SHP77 treated with DMSO at 0.1 percent for 48 hours (cell line): ENCODE data around the gene C14orf119.

Experiments used
- DNase-seq: peaks from one replicate; lab custom pipeline; 2025; lab: John Stamatoyannopoulos, UW

Gene C14orf119

DNA sequence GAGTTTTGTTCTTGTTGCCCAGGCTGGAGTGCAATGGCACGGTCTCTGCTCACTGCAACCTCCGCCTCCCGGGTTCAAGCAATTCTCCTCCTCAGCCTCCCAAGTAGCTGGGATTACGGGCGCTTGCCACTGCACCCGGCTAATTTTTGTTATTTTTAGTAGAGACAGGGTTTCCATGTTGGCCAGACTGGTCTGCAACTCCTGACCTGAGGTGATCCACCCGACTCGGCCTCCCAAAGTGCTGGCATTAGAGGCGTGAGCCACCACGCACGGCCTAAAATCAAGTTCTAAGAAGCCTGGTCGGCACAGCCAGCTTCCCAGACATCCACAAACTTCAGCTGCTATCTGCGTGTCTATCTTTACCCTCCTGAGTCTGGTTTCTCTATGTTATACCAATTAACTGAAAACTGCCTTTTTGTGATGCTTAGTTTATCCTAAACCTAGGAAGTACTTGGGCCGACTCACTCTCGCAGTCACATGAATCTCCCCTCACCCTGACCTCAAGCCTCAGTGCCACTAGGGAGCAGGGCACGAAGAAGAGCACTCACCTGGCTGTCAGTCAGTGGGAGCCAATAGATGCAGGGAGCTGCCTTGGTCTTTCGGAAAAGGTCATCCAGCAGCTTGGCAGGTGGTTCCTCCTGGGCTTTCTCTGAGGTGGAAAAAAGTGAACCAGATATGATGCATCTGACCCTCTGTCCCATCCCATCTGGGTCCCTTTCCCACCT lies 34.6 kb upstream of the C14orf119 start:
- no peak for DNase-seq

DNA sequence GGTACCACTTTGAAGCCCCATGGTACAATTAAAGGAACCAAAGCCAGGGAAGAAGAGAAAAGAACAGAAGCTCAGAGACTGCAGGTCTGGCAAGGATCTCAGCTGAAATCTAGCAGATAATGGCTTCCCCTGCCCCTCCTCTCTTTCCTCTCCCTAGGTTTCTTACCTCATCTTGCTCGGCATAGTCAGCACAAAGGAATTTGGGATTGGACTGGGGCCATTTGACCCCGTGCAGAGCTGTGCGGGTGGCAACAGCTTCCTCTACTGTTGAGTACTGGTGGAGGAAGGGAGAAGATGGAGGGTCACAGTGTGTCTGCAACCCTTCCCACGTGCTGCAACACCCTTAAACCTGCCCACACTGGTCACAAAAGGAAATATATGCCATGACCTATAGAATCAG lies 33.3 kb upstream of the C14orf119 start:
- DNase-seq: no peak

DNA sequence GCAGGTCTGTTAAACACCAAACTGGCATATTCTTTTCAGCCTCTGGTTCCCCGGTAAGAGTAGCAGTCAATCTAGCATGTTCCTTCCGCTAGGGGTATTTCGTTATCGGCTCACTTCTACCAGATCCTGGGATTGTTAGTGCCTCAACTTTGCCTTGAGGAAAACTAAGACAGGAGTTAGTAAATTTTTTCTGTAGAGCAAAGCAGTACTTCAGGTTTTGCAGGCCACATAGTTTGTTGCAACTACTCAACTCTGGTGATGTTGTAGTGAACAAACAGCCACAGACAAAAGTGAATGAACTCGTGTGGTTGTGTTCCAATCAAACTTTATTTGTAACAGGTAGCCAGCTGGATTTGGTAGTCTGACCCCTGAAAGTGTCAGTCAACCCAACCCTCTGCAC lies 31.7 kb upstream of the C14orf119 start:
- no peak for DNase-seq

DNA sequence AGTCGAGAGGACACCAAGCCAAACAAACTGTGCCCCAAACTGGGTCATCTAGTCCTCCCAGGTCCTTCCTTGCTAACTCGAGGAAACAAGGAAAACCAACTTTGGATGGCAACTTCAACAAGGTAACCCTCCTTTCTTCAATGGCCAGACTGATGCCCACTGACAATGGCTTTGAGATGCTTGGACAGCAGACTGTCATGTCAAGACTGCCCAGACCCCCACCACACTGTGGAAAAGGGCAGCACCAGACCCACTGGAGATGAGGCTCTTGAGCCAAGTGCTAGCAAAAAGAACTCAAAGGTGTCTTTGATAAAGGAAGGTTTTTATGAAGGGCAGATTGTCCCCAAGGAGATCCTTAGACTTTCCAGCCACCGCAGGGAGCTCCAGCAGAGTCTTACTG lies 28.9 kb upstream of the C14orf119 start:
- DNase-seq: no peak

DNA sequence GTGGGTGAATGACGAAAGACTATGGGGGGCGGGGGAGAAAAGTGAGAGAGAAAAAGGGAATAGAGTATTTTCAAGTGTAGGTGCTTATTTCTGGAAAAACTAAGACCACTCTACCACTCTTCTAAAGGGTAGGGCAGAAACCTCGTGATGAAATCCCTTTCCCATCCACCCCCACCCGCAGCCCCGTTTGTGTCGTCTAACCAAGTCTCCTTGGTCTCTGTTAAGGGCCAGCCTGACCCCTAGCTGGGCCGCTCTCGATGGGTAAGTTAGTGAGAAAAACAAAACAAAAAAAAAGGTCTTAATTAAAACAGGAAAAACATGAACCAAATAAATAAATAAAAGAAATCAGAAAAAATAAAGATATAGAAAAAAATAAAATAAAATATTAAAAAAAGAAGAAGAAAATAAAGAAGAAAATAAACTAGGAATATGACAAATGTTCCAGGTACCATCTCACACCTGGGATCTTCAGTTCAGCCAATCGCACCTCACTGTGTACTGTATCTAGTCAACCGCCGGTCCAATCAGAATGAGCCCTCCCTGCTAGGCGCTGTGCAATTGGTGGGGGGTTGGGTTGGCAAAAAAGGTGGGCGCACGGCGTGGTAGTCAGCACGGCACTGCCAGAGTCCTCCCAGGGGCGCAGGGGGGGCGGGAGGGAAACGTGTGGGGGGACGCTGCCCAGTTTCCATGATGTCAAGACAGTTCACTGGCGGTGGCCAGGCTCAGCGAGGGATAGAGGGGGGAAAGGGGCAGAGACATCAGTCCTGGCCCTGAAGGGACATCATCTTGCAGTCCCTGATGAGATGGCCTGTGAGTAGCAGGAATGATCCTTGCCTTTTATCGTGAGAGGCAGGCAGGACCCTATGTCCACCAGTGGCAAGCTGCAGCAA lies 28.2 kb upstream of the C14orf119 start:
- DNase-seq: no peak

DNA sequence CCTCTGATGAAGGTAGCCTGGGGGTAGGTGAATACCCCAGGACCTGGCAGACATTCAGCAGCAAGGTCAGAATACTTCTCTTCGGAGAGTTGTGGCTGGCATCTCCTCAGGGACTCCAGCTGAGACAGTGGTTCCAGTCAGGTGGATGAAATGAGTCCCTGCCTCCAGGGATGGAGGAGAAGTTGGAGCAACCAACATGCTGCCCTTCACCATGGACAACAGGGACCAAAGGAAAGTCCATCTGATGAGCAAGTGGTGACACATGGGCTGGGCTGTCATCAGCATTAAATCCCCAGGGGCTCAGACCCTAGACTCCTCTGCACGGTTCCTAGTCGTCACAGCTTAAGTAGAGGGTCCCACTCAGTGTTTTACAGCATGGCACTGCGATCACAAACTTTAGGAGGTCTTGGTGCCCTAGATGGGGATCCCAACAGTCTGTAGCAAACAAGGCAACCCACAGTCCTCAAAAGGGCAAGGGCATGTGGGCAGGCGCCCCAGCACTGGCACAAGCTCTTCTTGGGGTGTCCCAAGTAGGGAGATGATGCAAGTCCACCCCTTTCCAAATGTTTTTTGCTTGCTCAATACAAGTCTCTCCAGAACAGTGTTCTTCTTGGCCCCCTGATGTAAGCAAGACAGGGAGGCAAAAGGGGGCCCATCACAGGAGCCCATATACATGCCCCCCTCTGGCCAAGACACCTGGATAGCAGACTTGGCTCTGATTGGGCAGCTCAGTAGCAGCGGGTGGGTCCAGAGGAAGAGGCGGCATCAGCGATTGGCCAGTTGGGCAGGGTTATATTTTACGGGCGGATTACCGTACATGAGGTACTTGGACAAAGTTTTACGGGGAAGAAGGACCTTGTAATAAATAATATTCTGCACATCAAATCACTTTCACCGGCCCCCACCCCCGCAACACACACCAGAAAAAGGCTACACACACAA lies 27.2 kb upstream of the C14orf119 start:
- no peak for DNase-seq

DNA sequence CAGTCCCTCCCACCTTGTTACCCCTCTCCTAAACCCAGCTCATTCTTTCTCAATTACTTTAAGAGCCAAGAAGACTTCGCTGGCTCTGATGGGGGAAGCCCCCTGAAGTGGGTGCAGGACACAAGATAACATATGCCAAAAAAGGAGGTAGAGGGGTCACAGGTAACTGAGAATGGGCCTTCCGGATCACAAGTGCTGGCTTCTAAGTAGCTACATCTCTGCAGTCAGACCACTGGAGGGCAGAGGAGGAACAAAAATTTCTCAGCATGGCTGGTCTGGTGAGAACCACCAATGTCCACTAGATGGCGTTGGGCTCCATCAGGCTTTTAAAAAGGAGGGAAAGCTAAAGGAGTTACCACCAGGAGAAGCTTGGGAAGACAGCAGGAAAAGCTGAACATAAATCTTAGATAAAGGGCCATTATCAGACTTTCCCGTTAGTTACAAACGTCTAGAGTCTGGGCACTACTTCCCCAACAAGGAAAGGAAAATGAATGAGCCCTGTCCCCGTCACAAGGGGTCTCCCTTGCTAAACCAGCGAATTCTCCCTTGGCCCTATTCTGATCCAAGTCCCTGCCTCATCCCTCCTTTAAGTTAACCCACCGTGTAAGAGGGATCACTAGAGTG lies 26.4 kb upstream of the C14orf119 start:
- DNase-seq: no peak

DNA sequence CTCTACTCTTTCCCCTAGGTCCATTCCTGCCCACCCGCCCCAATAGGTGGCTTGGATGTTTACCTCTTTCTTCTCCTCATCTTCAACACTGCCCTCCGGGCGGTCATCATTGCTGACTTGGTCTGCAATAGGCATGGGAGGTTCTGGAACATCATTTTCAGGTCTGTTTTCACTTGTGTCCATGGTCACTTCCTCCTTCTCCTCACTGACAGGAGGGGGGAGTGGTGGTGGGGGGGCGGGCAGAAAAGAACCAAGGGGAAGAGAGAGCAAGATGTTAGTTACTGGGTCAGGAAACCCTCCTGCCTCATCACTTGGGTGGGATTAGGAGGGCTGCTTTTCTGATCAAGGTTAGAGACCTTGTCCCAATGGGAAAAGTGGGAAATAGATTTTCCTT lies 25.9 kb upstream of the C14orf119 start:
- no peak for DNase-seq

DNA sequence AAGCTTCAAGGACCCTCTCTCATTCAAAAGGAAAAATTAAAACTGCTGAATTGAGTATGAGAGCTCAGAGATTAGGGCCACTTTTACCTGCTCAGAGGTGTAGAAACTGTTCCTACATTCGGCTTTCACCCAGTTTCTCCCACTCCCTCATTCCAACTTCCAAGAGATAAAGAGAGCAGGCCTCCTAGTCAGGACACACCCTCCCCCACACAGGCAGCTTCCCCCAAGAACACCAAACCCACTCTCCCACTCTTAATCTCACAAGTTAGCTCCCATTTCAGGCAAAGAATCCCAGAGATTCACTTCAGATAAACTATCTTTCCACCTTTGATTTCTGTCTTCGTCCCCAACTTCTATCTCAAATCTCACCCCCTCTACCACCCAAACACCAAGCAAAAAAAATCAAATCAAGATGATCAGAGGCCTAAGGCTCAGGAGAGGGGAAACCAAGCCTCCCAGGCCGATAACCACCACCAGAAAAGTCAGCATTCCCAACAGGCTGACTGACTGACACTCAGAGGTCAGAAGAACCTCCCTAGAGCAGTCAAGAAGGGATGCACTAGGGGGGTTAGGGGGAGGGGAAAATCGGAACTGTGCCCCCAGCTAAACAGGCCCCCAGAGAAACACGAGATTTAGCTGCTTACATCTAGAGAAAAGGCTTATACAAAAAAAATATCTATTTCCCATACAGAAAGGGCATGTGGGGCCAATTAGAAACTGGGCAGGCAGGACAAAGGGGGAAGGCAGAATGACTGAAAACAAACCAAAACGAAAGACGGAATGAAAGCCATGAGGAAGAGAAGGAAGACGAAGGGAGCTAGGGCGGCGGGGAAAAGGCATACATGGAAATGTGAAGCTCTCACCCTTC lies 24.8 kb upstream of the C14orf119 start:
- DNase-seq: no peak

DNA sequence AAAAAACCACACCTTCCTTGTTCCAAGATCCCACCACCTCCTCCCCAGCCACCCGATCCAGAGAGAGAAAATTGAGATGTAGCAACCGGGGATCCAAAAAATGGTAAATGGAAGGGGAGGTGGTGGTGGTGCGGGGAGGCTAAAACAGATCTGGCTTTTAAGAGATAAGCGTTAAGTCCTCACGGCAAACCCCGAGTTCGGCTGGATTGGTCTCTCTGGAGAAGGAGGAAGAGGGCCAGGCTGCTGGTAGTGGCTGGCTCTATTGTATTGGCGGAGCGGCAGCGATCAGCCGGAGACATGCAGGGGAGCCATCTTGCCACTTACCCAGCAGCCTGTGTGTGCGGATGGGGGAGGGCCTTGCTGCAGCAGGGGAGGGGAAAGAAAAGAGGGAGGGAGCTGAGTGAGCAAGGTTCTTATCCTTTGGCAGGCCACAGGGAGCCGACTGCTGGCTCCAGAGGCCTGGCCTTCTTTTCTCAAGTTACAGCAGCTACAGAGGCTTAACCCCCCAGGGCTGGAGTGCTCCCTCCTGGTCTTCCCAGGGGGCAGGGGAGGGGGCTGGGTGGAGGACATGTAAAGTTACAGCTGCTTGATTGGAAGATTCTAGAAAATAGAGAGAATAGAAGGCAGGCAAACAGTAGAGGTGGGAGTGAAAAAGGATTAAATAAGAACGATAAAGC lies 23.9 kb upstream of the C14orf119 start:
- DNase-seq: no peak

DNA sequence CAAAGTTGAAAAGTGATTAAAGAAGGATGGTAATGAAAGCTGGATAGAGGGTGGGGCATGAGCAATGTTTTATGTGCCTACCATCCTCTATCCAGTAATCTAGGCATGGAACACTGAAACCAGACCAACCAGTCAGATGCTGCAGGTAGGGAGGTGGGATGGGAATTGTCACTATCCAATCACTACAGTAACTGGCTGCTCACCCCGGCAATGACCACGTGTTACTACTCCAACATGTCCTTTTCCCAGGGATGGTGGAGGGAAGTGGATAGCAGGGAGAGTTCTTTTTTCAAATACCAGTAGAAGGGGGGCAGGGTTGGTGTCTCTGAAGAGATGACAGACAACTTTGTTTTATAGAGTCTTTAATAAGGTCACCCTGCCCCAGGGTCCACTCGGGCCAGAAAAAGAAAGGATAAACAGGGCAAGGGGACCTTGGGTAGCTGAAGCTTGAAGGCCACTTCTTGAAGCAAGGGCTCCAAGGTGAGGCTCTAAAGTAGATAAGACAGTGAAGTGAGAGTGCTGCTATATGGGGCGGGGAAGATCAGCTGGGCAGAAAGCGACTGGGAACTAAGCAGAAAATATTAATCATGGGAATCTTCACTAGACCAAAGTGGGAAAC lies 23.3 kb upstream of the C14orf119 start:
- DNase-seq: no peak

DNA sequence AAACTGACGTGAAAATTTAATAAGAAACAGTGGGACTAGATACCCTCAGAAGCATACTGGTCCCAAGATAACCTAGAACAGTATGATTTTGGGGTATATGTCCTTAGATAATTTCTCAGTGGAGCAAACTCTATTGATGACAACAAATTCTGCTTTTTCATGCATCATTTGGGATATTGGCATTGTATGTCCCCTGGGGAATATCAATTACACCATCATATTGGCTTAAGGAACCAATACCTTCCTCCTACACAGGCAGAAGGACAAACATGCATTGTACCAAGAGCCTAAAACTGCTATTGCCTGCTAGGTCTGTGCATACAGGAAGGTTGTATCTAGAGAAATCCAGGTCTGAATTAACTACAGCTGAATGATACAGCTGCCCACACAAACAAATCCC lies 20.4 kb upstream of the C14orf119 start:
- DNase-seq: no peak

DNA sequence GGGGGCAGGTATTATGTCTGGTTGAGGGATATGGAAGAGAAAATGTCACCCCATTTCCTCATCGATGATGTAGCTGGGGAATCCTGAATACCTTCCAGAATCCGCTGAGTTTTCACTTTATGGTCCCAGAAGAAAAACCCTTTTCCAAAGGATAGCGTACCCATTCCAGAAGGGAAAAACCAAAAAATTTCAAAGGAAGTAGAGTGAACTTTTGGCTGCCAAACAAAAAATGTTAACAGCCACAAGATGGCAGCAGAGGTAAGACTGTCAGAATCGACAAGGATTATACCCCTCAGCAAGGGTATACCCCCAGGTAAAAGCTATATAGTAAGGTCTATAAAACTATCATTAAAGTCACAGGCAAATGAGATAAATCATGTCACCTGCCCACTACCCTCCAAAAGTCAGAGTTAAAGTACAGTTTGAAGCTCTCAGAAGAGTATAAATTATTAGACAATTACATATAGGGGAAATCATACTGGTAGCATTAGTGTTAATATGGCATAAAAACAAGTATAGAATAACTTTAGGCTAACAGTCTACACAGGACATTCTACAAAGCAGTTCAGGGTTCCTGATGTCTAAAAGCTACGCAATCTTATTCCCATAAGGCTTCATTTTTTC lies 18.4 kb upstream of the C14orf119 start:
- DNase-seq: no peak

DNA sequence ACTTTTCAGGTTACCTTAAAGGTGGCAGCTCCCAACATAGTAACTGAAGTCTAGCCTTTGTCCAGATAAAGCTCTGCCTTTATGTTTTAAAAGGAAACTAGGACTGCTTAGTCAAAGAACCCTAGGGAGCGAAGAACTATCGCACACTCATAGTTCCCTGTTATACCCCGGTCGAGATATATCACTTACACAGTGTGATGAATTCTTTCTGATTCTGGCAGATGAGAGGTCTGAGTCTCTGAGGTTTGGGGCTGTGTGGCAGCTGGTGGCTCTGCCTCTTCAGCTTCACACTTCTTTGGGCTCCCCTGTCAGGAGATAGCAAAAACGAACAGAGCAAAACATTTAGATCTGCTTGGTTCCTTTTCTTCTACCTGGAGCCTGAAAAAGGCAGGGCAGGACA lies 17.3 kb upstream of the C14orf119 start:
- DNase-seq: no peak

DNA sequence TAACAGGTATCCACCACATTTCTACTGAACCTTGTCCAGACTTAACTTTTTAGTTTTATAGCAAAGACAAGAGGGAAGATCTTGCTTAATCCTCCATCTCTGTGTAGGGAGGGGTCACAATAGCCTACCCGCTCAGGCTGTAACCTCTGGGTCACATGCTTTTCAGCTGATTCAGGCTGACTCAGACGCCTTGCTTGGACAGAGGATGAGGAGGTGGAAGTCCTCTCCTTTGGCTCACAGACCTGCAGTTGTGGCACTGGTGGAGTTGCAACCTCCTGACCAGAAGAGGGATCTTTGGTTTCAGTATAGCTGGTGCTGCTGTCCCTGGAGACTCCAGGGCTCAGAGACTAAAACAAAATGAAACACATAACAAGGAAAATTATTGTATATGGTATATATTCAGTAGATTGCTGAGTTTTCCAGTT lies 16.6 kb upstream of the C14orf119 start:
- DNase-seq: no peak

DNA sequence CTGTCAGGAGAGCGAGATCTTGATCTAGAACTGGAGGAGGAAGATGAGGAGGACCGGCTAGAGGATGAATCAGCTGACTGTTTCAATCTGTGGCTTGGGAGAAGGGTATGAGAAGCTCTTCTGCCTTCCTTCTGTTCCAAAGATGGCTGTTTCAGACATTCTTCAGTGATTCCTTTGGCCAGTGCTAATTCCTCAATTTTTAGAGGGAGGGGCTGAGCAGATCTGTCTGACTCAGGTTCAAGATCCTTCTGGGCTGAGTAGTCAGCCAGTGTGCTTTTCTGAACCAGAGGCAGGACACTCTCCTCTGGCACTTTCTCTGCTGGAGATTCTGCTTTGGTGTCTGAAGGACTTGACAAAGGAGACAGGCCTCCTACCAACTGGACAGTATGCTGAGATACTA lies 15.6 kb upstream of the C14orf119 start:
- no peak for DNase-seq

DNA sequence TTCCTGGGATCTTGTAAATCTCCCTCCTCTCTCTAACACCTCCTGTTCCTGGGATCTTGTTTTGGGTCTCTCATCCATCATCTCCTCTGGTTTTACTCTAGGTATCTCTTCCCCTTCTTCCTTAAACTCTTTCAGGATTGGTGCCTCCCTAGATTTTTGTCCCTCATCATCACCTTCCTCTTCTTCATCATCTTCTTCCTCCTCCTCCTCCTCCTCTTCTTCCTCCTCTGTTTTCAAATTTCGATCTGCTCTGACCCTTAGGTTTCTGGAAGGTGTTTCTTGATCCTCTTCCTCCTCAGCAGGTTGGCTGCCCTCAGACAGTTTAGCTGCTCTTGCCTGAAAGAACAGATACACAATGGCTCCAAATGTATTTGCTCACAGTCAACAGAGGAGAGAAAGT lies 14.8 kb upstream of the C14orf119 start:
- no peak for DNase-seq

DNA sequence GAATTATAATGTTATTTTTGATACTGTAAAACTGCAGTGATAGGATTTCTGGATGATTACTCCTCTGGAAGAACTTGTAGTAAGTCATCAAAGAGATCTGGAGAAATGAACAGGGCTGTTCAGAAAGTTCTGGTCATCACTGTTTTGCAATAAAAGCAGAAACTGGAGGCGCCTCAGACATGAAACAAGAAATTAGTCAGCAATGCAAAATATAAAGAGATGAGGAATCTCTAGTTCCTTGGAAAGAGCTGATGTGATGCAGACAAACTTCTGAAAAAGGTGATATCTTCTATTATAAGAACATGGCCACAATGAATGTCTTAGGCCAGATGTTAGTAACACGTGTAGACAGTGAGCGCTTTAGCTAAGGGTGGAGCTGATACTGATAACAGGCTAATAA lies 9.8 kb upstream of the C14orf119 start:
- DNase-seq: no peak

DNA sequence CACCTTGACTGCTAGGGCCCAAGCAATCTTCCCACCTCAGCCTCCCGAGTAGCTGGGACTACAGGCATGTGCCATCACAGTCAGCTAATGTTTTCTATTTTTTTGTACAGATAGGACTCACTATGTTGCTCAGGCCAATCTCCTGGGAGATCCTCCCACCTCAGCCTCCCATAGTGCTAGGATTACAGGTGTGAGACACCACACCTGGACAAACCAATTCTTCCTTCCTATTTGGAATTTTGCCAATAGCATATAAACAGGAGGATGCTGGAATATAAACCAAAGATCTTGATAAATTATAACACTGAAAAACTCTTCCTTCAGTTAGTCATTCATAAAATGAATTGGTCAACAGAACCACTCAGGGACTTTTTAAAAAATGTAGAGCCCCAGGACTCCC lies 8.7 kb upstream of the C14orf119 start:
- no peak for DNase-seq
